B cell (primary cell): Measurements from ENCODE around the gene GAREM1.

Experiments used
- CTCF ChIP-seq: fragments of 200-600 bp; IDR thresholded peaks from one replicate; pipeline ENCODE4 v1.8.0; 2022; ENCODE audit warnings: antibody characterized with exemption, mild to moderate bottlenecking
- EZH2 ChIP-seq: IDR thresholded peaks from 2 replicates; pipeline ENCODE4 v1.6.1; 2012; ENCODE audit warnings: borderline replicate concordance, low read depth, mild to moderate bottlenecking, moderate library complexity, low read length; ENCODE audit not compliant: insufficient read depth, poor library complexity, severe bottlenecking

- no peak for TF ChIP-seq CTCF
- no peak for TF ChIP-seq EZH2
These were observed 167.9 kb downstream of the GAREM1 start for GRCh38 chr18:32302806-32303205.
